Measurements from ENCODE around the gene MILR1. TPM values are rescaled to one million over a fixed set of nuclear protein-coding genes. Genes with fewer than 3 reads are reported as not detected.

Gene MILR1
- total and polyA plus RNA-seq, 2 experiments from 2014 or later: 0.39 TPM; not detected in 1

- TF ChIP-seq ZNF462 (CRISPR knock-in tag; IDR thresholded peaks at IDR 0.05) (no peak), POLR2AphosphoS5 (IDR thresholded peaks at IDR 0.05; ENCODE audit: low read depth) (no peak), ZNF114 (CRISPR knock-in tag; IDR thresholded peaks at IDR 0.05) (no peak), NANOG (IDR thresholded peaks at IDR 0.05; ENCODE audit: borderline replicate concordance) (no peak), EZH2 (IDR thresholded peaks at IDR 0.05; ENCODE audit: low read depth, unreplicated experiment) (no peak), REST (IDR thresholded peaks at IDR 0.05; ENCODE audit: unreplicated experiment) (no peak), EZH2phosphoT487 (IDR thresholded peaks at IDR 0.05; ENCODE audit: unreplicated experiment) (no peak), JUNB (IDR thresholded peaks at IDR 0.05; ENCODE audit: unreplicated experiment) (no peak)
Measured at GRCh38 chr17:64499805-64500486, 51.0 kb downstream of the MILR1 start (continued).
